ENCODE measurements around the gene ZNF14.
"Not testable (repeated sequence)": the region's sequence is repeated elsewhere in the genome, so short reads cannot be mapped to it uniquely, and the experiment has no call there.

Gene ZNF14

GRCh38 chr19:19732579-19733501 lies at the start of gene ZNF14:
TSS of gene ZNF14 (minus strand) at chr19:19733112. CDS start at chr19:19732958, 154 bp downstream.
- DNase-seq (ENCODE audit: low spot score), result peak; percentile 90

DNA sequence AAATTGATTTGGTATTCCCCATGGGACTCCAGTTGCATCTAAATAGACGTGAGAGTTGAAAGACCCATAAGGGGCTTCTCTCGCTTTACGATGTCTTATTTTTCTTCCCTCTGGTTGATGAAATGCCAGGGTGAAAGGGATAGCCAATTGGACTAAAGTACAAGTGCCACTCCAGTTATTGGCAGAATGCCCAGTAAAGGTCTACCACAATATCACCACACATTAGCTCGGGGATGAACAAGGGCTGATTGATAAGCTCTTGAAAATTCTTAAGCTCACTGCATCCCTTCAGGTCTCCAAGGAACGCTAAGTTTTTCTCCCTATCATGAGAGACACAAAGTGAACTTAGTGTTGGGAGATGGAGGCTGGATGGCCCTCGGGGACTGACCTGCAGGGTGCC lies 48.9 kb upstream of the ZNF14 start:
- not testable (repeated sequence) for DNase-seq (ENCODE audit: low spot score)

- DNase-seq (ENCODE audit: low spot score), result no peak
Observed at GRCh38 chr19:19778666-19779065, 45.8 kb upstream of the ZNF14 start.

GRCh38 chr19:19777692-19778091 lies 44.8 kb upstream of the ZNF14 start:
- DNase-seq (ENCODE audit: low spot score), result no peak

DNA sequence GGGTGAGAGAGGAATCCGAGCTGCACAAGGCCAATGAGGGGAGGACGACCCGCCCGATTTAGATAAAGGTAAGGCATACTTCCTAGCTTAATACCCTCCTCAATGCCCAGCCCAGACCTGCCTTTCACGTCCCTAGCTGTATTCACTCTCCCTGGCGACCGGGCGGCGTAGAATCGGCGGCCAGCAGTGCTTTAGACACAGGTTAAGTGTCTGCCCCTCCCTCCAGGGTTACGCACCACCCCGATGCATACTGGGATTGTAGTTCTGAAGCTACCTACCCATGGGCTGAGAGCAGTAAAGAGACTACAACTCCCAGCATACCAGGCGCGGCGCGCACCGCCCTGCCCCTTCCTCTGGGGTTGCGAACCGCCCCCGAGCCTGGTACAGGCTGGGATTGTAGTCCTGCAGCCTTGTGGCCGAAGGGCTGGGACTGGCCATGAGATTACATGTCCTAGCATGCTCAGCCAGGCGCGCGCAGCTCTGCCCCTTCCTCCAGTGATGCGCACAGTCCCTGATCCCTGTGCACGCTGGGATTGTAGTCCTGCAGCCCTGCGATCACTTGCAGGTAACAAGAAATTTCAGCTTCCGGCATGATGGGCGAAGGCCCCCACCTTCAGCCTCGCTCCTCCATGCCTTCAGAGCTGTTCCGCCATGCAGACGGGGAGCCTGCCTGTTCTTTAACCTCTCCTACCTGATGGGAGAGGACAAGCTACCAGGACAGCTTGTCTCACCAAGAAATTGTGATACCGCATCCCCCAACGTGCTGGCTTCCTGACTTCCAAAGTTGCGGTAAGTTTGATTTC lies 43.5 kb upstream of the ZNF14 start:
- DNase-seq (ENCODE audit: low spot score), result peak; percentile 97

DNA sequence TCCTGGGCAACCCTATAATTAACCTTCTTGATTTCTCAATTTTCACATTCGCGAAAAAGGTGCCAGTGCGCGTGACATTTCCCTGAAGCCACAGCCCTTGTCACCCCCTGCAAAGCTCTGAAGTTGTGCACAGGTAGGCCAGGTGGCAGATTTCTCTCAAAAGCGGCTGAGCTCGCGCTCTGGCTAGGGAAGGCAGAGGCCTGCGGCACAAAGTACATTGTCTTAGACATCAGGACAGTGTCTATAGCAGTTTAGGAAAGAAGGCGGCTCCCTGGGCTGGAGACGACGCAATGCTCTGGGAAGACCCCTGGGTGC lies 42.9 kb upstream of the ZNF14 start:
- DNase-seq (ENCODE audit: low spot score), result no peak

DNA sequence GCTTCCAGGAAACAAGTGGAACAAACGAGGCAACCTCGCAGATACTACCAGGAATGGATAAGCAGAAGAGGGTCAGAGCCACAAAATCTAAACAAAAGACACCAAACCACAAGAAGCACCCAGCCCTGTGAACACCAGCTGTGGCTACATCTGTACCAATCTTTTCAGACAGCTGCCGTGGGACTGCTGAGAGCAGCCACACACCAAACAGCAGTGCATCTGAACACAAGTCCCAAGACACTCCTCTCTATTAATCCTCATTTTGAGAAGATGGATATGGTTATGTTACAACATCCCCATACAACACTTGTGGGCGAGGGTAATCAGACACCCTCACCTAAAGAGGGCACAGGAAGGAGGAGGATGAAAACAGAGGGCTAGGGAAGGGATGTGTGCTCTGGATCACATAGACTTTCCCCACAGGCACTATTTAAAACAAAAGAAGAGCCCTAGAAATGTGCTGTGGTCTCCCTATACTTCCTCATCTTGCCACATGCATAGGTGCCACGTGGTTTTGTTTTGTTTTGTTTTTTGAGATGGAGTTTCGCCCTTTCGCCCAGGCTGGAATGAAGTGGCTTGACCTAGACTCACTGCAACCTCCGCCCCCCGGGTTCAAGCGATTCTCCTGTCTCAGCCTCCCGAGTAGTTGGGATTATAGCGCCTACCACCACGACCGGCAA lies 41.6 kb upstream of the ZNF14 start:
- DNase-seq (ENCODE audit: low spot score), result no peak

- DNase-seq (ENCODE audit: low spot score), result not testable (repeated sequence)
Observed at GRCh38 chr19:19771963-19772362, 39.1 kb upstream of the ZNF14 start.

DNA sequence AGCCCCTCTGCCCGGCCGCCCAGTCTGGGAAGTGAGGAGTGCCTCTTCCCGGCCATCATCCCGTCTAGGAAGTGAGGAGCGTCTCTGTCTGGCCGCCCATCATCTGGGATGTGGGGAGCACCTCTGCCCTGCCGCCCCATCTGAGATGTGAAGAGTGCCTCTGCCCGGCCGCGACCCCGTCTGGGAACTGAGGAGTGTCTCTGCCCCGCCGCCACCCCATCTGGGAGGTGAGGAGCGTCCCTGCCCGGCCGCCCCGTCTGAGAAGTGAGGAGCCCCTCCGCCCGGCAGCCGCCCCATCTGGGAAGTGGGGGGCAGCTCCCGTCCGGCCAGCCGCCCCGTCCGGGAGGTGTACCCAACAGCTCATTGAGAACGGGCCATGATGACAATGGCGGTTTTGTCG lies 37.1 kb upstream of the ZNF14 start:
- not testable (repeated sequence) for DNase-seq (ENCODE audit: low spot score)

- DNase-seq (ENCODE audit: low spot score), result no peak
Observed at GRCh38 chr19:19758164-19758563, 25.3 kb upstream of the ZNF14 start.

DNA sequence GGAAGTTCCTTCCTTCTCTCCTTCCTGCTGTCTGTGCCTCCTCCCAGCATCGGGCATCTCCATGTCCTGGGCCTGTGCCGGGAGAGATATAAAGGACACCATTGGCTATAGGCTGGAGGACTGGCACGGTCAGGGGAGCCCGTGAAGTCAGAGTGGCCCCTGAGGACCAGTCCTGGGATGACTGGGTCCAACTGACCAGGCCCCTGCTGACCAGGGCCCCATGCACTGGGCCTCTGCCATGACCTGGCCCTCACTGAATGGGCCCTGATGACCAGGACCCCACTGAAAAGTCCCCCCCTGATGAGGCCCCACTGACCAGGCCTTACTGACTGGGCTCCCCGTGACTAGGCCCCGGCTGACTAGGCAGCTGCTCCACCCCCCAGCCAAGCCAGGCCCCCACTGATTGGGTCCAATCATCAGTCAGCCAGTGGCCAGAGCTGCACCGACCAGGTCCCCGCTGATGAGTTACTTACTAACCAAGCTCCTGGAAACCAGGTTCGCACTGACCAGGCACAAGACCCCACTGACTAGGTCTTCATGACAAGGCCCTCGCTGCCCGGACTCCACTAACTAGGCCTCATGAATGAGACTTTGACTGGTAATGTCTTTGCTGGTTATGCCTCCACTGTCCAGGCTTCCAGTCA lies 20.0 kb upstream of the ZNF14 start:
- DNase-seq (ENCODE audit: low spot score), result no peak

DNA sequence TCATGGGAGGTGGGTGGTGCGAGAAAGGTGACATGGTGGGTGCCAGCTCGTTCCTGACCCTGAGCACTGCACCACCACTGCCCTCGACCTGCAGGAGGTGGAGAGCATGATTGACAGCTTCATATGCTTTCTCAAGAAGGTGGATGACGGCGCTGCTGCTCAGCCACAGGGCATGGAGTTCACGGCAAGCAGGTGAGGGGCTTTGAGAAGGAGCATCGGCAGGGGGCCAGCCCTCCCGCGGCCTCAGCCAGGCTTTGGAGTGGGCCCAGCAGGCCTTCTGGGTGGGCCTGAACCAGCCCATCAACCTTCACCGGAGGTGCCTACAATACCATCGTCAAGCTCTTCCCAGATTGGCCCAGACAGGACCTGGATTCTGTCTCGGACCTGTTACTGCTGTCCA lies 18.9 kb upstream of the ZNF14 start:
- DNase-seq (ENCODE audit: low spot score), result no peak

DNA sequence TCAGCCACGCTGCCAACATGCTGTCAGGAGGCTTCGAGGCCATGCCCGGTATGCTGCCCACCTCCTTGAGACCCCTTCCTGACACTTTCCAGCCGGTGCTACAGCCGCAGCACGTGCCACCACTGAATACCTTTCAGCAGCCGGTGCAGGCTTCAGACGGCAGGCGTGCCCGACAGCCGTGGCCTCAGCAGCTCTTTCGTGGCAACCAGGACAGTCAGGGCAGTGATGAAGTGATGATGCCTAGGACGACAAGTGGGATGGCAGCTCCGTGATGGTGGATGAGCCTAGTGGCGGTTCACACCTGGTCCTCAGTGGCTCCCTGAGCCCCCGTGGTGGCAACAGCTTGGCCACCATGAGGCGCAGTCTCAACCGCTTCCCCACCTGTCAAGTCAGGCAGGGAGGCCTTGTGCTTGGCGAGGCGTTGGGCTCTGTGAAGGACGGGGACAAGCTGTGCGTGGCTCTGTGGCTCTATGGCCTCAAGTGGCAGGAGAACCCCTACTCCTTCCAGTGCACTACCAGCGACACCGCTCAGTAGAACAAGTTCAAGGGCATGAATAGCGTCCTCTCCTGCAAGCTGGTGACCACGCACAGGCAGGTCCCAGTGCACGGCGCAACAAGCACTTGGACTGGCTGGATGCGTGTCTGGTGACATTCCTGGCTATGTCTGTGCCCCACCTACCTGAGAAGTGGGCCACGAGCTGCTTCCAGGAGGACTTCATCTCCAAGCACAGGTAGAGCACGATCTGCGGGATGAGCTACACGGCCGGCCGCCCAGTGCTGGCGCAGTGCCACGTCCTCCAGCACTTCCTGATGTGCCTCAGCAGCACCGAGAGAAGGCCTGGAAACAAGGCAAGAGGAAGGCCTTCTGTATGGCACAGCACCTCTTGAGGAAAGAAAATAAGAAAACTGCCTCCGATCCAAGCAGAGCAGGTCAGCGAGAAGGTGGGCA lies 18.2 kb upstream of the ZNF14 start:
- DNase-seq (ENCODE audit: low spot score), result no peak

GRCh38 chr19:19749908-19750841 lies 17.3 kb upstream of the ZNF14 start:
- no peak for DNase-seq (ENCODE audit: low spot score)

DNA sequence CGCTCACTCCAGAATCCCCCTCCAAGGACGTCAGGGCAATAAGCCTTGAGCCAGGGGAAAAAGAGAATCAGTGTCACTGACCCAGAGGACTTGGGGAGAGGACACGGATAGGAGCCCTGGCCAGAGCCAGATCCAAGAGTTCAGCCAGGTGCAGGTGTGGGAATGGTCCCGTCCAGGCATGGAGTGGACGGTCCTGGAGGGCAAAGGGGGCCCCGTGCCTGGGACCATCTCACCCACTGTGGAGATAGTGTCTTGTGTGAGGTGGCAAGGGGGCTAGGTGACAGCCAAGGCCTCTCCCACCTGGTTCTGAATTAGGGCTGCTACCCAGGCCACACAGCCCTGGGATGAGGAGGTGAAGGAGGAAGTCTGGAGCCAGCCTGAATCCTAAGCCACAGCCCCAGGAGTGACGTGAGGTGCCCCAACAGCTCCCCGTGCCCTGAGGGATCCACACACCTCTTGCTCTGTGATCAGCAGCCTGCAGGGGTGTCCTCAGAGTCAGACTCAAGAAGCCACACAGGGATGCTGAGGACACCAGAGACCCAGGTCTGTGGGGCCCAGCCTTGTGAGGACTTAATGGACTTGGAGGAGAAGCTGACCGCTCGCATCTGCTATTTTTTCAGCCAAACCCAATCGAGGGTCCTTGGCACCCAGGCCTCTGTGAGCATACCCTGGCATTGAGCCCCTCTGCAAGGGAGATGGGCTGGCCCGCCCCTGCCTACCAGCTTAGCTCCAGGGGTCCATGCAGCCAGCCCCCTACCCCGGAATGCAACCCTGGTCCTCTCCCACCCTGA lies 16.4 kb upstream of the ZNF14 start:
- DNase-seq (ENCODE audit: low spot score), result no peak

DNA sequence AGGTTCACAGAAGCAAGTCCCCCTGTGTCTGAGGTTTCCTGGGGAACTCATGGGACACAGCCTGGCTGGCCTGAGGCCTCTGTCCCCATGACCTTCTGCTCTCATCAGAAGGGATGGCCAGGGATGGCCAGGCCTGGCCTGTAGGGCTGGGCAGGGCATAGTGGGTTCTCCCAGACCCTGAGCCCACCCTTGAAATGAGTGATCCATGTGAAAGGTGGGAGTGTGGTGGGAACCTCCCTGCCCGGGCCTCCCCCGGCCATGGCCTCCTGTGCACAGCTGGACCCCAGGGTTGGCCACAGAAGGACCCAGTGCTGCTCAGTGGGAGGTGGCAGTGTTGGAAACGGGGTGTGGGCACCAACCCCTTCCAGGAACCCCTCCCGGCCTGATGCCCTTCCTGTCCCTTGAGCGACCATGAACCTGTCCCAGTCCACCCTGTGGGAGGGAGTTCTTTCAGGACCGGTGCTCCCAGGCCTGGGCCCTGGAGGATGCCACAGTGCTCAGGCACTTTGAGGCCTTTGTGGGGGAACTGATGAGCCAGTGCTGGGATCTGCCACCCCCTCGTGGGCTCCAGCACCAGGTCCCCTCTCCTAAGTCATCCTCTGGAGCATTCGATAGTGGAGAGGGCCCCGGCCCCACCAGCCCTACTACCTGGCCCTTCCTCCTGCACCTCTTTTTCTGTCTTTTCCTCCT lies 15.5 kb upstream of the ZNF14 start:
- DNase-seq (ENCODE audit: low spot score), result no peak

- no peak for DNase-seq (ENCODE audit: low spot score)
Observed at GRCh38 chr19:19747357-19748220, 14.7 kb upstream of the ZNF14 start.
